ENCODE data around the gene FARP1. TPM values are rescaled to one million over a fixed set of nuclear protein-coding genes. Genes with fewer than 3 reads are reported as not detected.

The FARP1 gene
- total RNA-seq, 1 experiment from 2014 or later, result not detected

GRCh38 chr13:98428256-98428966 is 285.5 kb downstream of the FARP1 start:
- Histone ChIP-seq H3K27me3 (ENCODE audit: low read length) (no peaks in the 10 kb centered on the region), H3K4me2 (ENCODE audit: low read depth, low read length, poor library complexity, severe bottlenecking) (no peak overlapping the region), H3K4me1 (ENCODE audit: low read length) (no peaks in the 10 kb centered on the region), H3K9ac (ENCODE audit: low read length) (no peak overlapping the region), H3K4me3 (ENCODE audit: low read length) (no peak overlapping the region), H3K79me2 (ENCODE audit: low read length) (no peaks in the 10 kb centered on the region), H3K27ac (ENCODE audit: low read length) (no peak overlapping the region), H3K9me2 (replicated peaks; ENCODE audit: insufficient read depth, low read length) (no peaks in the 10 kb centered on the region), H3K36me3 (ENCODE audit: insufficient read depth, low read length) (no peaks in the 10 kb centered on the region), H2AFZ (ENCODE audit: low read length) (no peak overlapping the region), H3K9me3 (ENCODE audit: low read length) (no peaks in the 10 kb centered on the region), H4K20me1 (ENCODE audit: insufficient read depth, low read depth, low read length) (no peaks in the 10 kb centered on the region)
- DNase-seq, result no peak

GRCh38 chr13:98429081-98429480 is 286.2 kb downstream of the FARP1 start:
- DNase-seq, result no peak
- H3K79me2 ChIP-seq (ENCODE audit: low read length), result no peaks in the 10 kb centered on the region
- no peaks in the 10 kb centered on the region for H3K4me1 ChIP-seq (ENCODE audit: low read length)
- no peak overlapping the region for H3K9ac ChIP-seq (ENCODE audit: low read length)
- H3K36me3 ChIP-seq (ENCODE audit: insufficient read depth, low read length), result no peaks in the 10 kb centered on the region
- no peak overlapping the region for H3K4me2 ChIP-seq (ENCODE audit: low read depth, low read length, poor library complexity, severe bottlenecking)
- H3K9me2 ChIP-seq (replicated peaks; ENCODE audit: insufficient read depth, low read length), result no peaks in the 10 kb centered on the region
- no peak overlapping the region for H3K4me3 ChIP-seq (ENCODE audit: low read length)
- no peaks in the 10 kb centered on the region for H4K20me1 ChIP-seq (ENCODE audit: insufficient read depth, low read depth, low read length)
- H3K27ac ChIP-seq (ENCODE audit: low read length), result no peak overlapping the region
- H3K27me3 ChIP-seq (ENCODE audit: low read length), result no peaks in the 10 kb centered on the region
- H3K9me3 ChIP-seq (ENCODE audit: low read length), result no peaks in the 10 kb centered on the region
- no peak overlapping the region for H2AFZ ChIP-seq (ENCODE audit: low read length)

- Histone ChIP-seq H3K4me3 (ENCODE audit: low read length) (no peak overlapping the region), H4K20me1 (ENCODE audit: insufficient read depth, low read depth, low read length) (no peaks in the 10 kb centered on the region), H3K4me2 (ENCODE audit: low read depth, low read length, poor library complexity, severe bottlenecking) (no peak overlapping the region), H3K9me2 (replicated peaks; ENCODE audit: insufficient read depth, low read length) (no peaks in the 10 kb centered on the region), H3K4me1 (ENCODE audit: low read length) (no peaks in the 10 kb centered on the region), H3K9me3 (ENCODE audit: low read length) (no peaks in the 10 kb centered on the region), H3K9ac (ENCODE audit: low read length) (no peak overlapping the region), H3K79me2 (ENCODE audit: low read length) (no peaks in the 10 kb centered on the region), H3K27me3 (ENCODE audit: low read length) (no peaks in the 10 kb centered on the region), H3K27ac (ENCODE audit: low read length) (no peak overlapping the region), H3K36me3 (ENCODE audit: insufficient read depth, low read length) (no peaks in the 10 kb centered on the region), H2AFZ (ENCODE audit: low read length) (no peak overlapping the region)
- DNase-seq, result no peak
Observed at GRCh38 chr13:98429531-98429930, 286.6 kb downstream of the FARP1 start.

DNA sequence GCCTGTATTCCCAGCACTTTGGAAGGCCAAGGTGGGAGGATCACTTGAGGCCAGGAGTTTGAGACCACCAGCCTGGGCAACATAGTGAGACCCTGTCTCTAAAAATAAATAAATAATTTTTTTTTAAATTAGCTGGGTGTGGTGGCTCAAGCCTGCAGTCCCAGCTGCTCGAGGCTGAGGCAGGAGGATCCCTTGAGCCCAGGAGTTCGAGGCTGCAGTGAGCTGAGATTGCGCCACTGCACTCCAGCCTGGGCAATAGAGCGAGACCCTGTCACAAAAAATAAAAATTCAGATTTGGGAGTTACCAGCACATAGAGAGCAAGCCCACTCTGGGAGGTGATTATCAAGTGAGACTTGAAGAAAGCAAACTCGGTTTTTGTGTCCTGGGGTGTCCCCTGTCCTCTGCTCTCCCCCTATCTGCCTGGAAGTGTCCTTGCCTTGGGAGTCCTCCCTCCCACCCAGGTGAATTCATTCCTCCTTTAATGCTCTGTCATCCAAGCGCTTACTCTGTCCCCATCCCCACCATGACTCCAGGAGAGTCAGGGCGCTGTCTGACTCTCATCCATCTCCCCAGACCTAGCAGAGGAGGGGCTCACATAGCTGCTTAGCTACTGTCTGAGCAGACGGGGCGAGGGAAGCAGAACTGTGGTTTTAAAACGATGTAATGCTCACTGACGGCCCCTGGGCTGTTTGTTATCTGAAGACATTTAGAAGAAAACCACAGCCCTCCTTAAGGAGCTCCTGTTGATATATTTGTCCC is 287.3 kb downstream of the FARP1 start:
- Histone ChIP-seq H4K20me1 (ENCODE audit: insufficient read depth, low read depth, low read length) (no peaks in the 10 kb centered on the region), H3K9me3 (ENCODE audit: low read length) (no peaks in the 10 kb centered on the region), H3K27me3 (ENCODE audit: low read length) (no peaks in the 10 kb centered on the region), H3K36me3 (ENCODE audit: insufficient read depth, low read length) (no peaks in the 10 kb centered on the region), H3K4me2 (ENCODE audit: low read depth, low read length, poor library complexity, severe bottlenecking) (no peak overlapping the region), H2AFZ (ENCODE audit: low read length) (no peak overlapping the region), H3K4me3 (ENCODE audit: low read length) (no peak overlapping the region), H3K9me2 (replicated peaks; ENCODE audit: insufficient read depth, low read length) (no peaks in the 10 kb centered on the region), H3K27ac (ENCODE audit: low read length) (no peak overlapping the region), H3K4me1 (ENCODE audit: low read length) (no peaks in the 10 kb centered on the region), H3K9ac (ENCODE audit: low read length) (no peak overlapping the region), H3K79me2 (ENCODE audit: low read length) (no peaks in the 10 kb centered on the region)
- DNase-seq, result no peak

- H3K9me2 ChIP-seq (replicated peaks; ENCODE audit: insufficient read depth, low read length), result no peaks in the 10 kb centered on the region
- H3K79me2 ChIP-seq (ENCODE audit: low read length), result no peaks in the 10 kb centered on the region
- no peak overlapping the region for H3K27ac ChIP-seq (ENCODE audit: low read length)
- H3K27me3 ChIP-seq (ENCODE audit: low read length), result no peaks in the 10 kb centered on the region
- no peak for DNase-seq
- peaks cover 4% of the 10 kb centered on the region for H3K4me1 ChIP-seq (ENCODE audit: low read length)
- no peak overlapping the region for H2AFZ ChIP-seq (ENCODE audit: low read length)
- H3K4me2 ChIP-seq (ENCODE audit: low read depth, low read length, poor library complexity, severe bottlenecking), result no peak overlapping the region
- no peaks in the 10 kb centered on the region for H3K9me3 ChIP-seq (ENCODE audit: low read length)
- H4K20me1 ChIP-seq (ENCODE audit: insufficient read depth, low read depth, low read length), result no peaks in the 10 kb centered on the region
- no peak overlapping the region for H3K4me3 ChIP-seq (ENCODE audit: low read length)
- H3K9ac ChIP-seq (ENCODE audit: low read length), result no peak overlapping the region
- no peaks in the 10 kb centered on the region for H3K36me3 ChIP-seq (ENCODE audit: insufficient read depth, low read length)
Observed at GRCh38 chr13:98432638-98433037, 289.7 kb downstream of the FARP1 start.

GRCh38 chr13:98433654-98434053 is 290.8 kb downstream of the FARP1 start:
- DNase-seq, result no peak
- Histone ChIP-seq H3K27me3 (ENCODE audit: low read length) (no peaks in the 10 kb centered on the region), H3K79me2 (ENCODE audit: low read length) (no peaks in the 10 kb centered on the region), H3K9me2 (replicated peaks; ENCODE audit: insufficient read depth, low read length) (no peaks in the 10 kb centered on the region), H2AFZ (ENCODE audit: low read length) (no peak overlapping the region), H3K4me2 (ENCODE audit: low read depth, low read length, poor library complexity, severe bottlenecking) (no peak overlapping the region), H3K4me1 (ENCODE audit: low read length) (peaks cover 14% of the 10 kb centered on the region), H3K4me3 (ENCODE audit: low read length) (no peak overlapping the region), H3K27ac (ENCODE audit: low read length) (no peak overlapping the region), H3K36me3 (ENCODE audit: insufficient read depth, low read length) (no peaks in the 10 kb centered on the region), H3K9me3 (ENCODE audit: low read length) (no peaks in the 10 kb centered on the region), H4K20me1 (ENCODE audit: insufficient read depth, low read depth, low read length) (no peaks in the 10 kb centered on the region), H3K9ac (ENCODE audit: low read length) (no peak overlapping the region)

- no peaks in the 10 kb centered on the region for H3K79me2 ChIP-seq (ENCODE audit: low read length)
- H3K9me3 ChIP-seq (ENCODE audit: low read length), result no peaks in the 10 kb centered on the region
- no peak overlapping the region for H3K9ac ChIP-seq (ENCODE audit: low read length)
- H3K27me3 ChIP-seq (ENCODE audit: low read length), result no peaks in the 10 kb centered on the region
- no peaks in the 10 kb centered on the region for H3K9me2 ChIP-seq (replicated peaks; ENCODE audit: insufficient read depth, low read length)
- DNase-seq, result no peak
- H3K27ac ChIP-seq (ENCODE audit: low read length), result no peak overlapping the region
- H3K36me3 ChIP-seq (ENCODE audit: insufficient read depth, low read length), result no peaks in the 10 kb centered on the region
- H3K4me2 ChIP-seq (ENCODE audit: low read depth, low read length, poor library complexity, severe bottlenecking), result no peak overlapping the region
- no peak overlapping the region for H3K4me3 ChIP-seq (ENCODE audit: low read length)
- no peak overlapping the region for H2AFZ ChIP-seq (ENCODE audit: low read length)
- peaks cover 18% of the 10 kb centered on the region for H3K4me1 ChIP-seq (ENCODE audit: low read length)
- H4K20me1 ChIP-seq (ENCODE audit: insufficient read depth, low read depth, low read length), result no peaks in the 10 kb centered on the region
Observed at GRCh38 chr13:98434060-98434459, 291.2 kb downstream of the FARP1 start.

GRCh38 chr13:98435376-98435775 is 292.5 kb downstream of the FARP1 start:
- no peak overlapping the region for H2AFZ ChIP-seq (ENCODE audit: low read length)
- no peak overlapping the region for H3K27ac ChIP-seq (ENCODE audit: low read length)
- no peak for DNase-seq
- H3K9ac ChIP-seq (ENCODE audit: low read length), result no peak overlapping the region
- peaks cover 3% of the 10 kb centered on the region; the same call in 1 of the 2 replicates for H4K20me1 ChIP-seq (ENCODE audit: insufficient read depth, low read depth, low read length)
- H3K4me3 ChIP-seq (ENCODE audit: low read length), result no peak overlapping the region
- H3K9me3 ChIP-seq (ENCODE audit: low read length), result no peaks in the 10 kb centered on the region
- no peak overlapping the region for H3K4me2 ChIP-seq (ENCODE audit: low read depth, low read length, poor library complexity, severe bottlenecking)
- no peaks in the 10 kb centered on the region for H3K36me3 ChIP-seq (ENCODE audit: insufficient read depth, low read length)
- peaks cover 25% of the 10 kb centered on the region for H3K4me1 ChIP-seq (ENCODE audit: low read length)
- no peaks in the 10 kb centered on the region for H3K9me2 ChIP-seq (replicated peaks; ENCODE audit: insufficient read depth, low read length)
- H3K79me2 ChIP-seq (ENCODE audit: low read length), result no peaks in the 10 kb centered on the region
- H3K27me3 ChIP-seq (ENCODE audit: low read length), result no peaks in the 10 kb centered on the region
